ENCODE data around the gene UBTD1.

GRCh38 chr10:97549587-97550322 lies 51.0 kb downstream of the UBTD1 start:
- TF ChIP-seq TCF12 (IDR thresholded peaks at IDR 0.05; ENCODE audit: low read depth) (no peak), CEBPB (IDR thresholded peaks at IDR 0.05) (no peak), EP300 (IDR thresholded peaks at IDR 0.05; ENCODE audit: borderline replicate concordance) (no peak), NFIC (IDR thresholded peaks at IDR 0.05) (no peak)
